Stimulated activated CD8-positive, alpha-beta memory T cell treated with anti-CD3 and anti-CD28 coated beads, Interleukin-4, amount 100 ng/mL, for 48 hours (primary cell): ENCODE measurements around the gene SMIM36.
"Not testable (repeated sequence)": the region's sequence is repeated elsewhere in the genome, so short reads cannot be mapped to it uniquely, and the experiment has no call there.

ENCODE experiments used
- DNase-seq: peaks from one replicate; pipeline ENCODE4 v3.0.0-alpha.2; 2020

SMIM36 gene

DNA sequence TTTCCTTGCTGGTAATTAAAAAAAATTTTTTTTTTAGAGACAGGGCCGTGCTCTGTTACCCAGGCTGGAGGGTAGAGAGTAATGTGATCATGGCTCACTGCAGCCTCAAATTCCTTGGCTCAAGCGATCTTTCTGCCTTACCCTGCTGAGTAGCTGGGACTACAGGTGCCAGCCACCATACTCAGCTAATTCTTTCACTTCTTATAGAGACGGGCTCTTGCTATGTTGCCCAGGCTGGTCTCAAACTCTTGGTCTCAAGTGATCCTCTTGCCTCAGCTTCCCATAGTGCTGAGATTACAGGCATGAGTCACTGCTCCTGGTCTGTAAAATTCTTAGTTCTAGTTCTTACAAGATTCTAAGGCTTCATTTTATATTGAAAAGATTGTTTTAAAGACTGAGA lies 11.1 kb downstream of the SMIM36 start:
- no peak for DNase-seq

DNA sequence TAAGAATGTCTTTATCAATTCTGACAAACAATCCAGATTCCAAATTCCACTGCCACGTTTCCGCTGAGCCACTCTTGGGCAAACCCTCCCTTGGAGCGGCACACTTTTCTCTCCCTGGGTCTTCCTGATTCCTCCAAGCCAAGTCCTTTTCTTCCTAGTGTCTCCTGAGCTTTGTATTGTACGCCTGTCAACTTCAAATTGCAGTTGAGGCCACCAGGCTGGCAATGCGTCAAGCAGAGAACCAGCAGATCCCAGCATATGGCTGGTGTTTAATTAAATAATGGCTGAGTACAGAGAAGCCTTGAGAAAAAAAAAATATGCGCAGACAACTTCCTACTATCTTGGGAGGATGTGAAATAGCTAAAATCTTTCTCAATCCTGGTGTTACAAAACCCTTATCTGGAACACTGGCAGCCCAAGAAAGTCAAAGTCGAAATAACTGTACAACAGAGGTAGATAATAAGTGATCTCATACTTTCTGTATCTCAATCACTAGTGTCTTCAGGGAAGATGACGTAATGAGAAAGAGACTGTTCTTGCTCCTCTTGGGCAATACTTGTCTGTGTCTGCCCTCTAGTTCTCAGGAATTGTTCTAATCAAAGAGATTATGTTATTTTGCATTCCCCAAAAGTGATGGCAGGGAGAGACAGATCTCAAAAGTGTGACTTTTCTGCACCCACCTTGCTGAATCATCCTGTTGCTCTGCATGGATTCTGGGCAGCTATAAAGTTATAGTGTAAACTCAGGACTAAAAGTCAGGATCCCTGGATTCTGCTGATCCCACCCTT lies 15.0 kb downstream of the SMIM36 start:
- no peak for DNase-seq

DNA sequence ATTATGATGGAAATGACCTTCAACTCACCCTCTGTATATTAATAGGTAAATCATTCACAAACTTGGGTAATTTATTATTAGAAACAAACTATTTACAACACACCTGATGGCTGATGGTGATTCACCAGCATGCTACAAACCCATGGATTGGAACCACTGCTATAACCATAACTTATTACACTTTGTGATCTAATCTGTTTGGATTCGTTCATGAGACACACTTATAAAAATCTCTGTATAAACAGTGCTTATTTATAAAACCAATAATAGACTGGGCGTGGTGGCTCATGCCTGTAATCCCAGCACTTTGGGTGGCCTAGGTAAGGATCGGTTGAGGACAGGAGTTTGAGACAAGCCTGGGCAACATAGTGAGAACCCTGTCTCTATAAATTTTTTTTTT lies 16.0 kb downstream of the SMIM36 start:
- no peak for DNase-seq

DNA sequence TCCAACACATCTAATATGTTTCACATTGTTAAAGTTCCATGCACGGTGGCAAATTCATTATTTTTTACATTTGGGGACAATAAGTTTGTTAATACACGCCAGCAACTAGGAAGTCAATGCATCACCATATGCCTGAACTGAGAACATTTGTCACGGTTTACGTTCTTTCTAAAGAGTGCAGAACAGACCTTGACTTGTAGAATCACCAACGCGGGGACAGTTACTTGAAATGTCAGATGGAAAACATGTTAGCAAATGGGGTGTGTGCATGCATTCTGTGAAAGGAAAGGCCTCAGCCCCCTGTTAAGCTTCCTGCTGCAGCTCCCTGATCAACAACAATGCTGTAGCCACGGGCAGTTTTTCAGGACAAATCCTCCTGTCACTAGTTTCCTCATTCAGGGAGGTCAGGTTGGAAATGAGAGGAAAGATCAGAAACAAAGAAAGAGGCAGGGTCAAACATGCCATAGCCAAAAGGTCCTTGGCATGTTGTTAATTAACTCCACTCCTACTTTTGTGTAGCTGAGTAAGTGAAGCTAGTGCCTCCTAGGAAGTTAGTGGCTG lies 18.4 kb downstream of the SMIM36 start:
- DNase-seq = no peak

DNA sequence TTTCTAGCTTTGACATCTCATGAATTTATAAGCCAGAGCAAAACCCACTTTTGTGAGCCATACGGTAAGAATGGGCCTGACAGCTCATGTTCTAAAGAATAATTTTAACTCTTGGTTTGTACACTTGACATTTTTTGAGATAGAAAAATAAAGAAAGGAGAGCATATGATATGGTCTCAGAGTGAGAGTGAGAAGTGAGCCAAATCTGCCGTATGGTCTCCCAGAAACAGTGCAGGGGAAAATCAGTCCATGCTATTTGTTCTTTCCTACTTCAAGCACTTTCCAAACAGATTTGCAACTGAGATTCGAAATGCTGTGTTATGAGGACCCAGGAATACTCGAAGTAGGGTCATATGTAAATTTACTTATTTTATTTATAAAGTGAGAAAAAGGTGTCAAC lies 20.9 kb downstream of the SMIM36 start:
- DNase-seq = no peak

DNA sequence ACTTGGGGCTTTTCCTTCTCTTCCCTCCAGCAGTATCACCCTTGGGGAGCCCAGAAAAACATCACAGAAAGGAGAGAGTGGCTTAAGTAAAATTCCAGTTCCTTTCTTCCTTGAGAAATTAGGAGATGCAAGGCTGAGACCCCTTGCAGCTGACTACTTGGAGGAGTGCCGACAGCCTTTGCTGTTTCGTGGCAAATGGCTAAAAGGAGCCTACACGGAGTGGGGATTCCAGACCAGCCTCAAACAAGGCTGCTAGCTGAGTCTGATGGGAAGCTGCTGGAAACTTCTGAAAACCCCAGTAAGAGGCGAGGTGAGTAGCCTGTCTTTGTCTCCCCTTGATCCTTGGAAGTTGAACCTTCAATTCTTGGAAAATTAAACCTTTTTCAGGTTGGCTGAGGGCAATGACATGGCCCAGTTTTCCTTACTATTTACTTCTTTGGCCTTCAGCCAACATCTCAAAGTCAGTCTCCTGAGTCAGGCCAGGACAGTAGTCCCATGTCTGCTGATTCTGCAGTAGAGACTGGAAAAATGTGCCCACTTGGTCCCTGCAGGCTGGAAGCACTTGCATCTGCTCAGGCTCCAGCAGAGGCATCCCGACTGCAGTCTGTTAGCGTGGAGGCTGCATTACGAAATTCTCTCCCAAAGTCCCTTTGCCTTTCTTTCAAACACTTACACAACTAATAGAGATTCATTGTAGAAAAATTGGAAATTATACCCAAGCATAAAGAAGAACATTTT lies 23.4 kb downstream of the SMIM36 start:
- no peak for DNase-seq

DNA sequence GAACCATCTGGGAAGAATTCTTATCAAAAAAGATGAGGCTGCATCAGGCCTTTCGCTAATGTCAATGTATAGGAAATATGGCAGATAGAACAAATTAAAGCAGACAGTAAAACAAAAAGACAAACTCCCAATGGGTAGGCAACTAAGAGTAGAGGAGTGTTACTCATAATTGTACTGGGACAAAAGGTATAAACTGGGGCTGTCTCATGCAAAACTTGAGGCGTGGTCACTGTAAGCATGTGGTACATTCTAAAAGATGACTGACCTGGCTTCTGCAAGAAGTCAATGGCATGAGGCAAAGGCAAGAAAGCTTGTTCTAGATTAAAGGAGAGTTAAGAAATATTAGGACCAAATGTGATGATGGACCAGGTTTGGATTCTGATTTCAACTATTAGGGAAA lies 26.7 kb downstream of the SMIM36 start:
- no peak for DNase-seq

DNA sequence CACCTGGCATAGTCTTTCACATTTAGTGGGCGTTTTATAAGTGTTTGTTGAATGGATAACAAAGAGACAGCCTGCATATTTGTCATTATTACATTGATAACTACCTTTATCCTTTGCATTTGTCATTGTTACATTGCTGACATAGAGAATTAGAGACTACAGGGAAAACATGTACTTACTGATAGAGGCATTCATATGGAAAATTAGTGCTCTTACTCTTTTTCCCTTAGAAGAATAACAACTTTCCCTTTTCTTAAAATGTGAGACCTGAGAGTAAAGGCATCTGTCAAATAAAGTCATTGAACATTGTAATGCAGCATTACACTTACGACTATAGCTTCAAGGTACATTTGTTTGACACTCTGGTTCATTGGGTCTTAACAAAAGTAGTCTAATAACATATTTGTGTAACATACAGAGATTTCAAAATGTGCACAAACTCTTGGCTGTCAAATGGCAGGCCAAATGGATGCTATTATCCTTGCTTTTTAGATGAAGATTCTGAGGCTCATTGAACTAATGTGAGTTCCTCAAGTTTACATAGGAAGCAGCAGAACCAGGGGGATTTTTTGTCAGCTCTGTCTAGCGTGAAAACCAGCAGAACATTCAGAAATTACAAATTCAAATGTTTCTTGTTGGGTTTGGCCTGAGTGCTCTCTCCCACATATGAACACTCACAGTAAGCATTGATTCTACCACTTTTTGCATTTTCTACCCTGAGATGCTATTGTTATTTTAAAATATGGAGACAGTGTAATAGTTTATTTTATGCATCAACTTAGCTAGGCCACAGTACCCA lies 28.5 kb downstream of the SMIM36 start:
- no peak for DNase-seq

DNA sequence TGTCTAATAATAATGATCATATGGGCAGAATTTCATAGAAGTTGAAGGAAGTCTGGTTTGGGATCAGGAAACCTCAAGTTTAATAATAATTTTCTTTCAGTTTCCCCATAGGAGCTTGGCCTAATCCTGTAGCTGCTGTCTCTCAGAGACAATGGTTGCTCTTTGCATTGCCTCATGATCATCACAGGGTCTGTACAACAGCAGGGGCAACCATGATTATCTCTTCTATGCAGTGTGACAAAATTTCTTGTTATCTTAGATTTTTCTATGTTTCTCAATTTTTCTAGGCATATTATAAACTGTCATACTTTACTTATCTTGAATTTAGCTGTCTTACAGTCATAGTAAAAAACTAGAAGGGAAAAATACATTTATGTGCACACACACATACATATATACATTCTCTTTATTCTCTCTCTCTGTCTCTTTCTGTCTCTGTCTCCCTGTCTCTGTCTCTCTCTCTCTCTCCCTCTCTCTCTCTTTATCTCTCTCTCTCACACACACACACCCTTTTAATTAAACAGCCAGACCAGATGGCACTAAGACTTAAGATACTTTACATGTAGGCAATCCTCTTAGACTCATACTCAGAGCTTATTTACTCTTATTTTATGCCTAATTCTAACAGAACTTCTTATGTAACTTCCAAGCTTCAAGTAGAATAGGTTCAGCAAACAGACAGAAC lies 30.5 kb downstream of the SMIM36 start:
- no peak for DNase-seq

DNA sequence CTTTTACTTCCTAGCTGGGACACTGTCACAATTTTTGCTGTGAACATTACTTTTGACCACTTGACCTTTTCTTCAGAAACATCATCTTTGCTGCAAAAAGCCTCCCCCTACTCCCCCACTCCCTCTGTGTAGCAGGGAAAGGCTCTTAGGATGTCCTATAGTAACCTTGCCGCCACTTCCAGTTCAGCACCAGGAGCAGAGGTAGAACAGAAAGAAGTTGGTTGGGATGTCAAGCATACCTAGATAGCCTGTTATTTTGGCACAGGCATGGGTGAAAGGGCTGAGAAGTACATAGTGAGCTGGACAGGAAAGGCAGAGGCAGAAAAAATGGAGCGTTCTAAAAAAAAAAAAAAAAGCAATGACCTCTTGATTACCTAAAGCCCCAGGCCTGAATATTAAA lies 31.3 kb downstream of the SMIM36 start:
- no peak for DNase-seq

DNA sequence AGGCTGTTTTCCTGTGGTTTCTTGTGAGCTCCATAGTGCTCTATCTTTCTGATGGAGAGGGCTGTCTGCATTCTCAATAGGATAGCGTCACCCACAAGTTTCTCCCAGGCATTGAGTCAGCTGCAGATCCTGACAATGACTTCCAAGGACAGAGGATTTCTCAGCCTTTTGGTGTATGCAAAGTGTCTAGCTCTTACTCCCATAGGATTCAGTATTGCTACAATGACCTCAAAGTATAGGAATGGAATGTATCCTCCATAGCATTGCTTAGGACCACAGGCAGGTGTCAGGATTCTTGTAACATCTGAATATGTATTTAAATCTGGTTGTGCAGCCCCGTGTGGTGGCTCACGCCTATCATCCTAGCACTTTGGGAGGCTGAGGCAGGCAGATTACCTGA lies 32.3 kb downstream of the SMIM36 start:
- no peak for DNase-seq

DNA sequence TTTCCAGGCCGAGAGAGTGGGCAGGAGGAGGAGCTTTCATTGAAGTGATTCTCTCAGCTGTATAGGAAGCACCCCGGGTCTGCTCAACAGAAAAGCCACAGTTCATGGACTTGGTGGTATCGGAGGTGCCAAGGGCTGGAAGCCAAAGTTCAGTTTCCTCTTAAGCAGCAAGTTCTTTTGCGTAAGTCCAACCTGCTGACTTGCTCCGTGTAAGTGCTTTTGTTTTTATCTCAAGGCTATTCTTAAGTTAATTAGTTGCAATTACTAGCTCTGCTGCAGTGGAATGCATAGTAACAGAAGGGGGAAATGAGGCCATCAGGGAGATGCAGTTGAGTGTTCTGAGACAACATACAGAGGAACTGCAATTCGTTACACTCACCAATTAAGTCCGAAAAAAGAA lies 44.6 kb downstream of the SMIM36 start:
- DNase-seq = no peak

DNA sequence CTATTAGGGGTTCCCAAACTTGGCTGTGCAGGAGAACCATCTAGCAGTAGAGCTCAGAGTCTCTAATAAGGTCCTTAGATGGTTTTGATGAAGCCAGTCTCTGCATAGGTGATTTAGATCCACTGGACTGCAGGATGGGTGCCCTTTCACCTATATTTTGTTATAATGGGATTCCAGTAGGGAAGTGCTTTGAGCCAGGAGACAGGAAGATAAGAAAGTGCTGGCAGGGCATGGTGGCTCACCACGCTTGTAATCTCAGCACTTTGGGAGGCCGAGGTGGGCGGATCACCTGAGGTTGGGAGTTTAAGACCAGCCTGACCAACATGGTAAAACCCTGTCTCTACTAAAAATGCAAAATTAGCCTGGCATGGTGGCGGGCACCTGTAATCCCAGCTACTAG lies 45.5 kb downstream of the SMIM36 start:
- not testable (repeated sequence) for DNase-seq

DNA sequence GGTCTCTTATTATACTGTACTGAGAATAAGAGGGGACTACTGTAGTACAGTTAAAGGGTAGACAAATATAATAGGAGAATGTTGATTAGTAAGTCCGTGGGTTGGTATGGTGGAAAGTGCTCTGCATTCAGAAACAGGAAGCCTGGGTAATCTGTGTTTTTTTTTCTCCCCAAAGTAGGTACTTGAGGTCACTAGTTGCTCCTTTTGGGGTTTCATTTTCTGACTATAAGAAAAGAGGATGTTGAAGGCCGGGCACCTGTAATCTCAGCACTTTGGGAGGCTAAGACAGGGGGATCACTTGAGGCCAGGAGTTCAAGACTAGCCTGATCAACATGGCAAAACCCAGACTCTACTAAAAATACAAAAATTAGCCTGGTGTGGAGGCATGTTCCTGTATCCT lies 47.7 kb downstream of the SMIM36 start:
- DNase-seq = no peak

DNA sequence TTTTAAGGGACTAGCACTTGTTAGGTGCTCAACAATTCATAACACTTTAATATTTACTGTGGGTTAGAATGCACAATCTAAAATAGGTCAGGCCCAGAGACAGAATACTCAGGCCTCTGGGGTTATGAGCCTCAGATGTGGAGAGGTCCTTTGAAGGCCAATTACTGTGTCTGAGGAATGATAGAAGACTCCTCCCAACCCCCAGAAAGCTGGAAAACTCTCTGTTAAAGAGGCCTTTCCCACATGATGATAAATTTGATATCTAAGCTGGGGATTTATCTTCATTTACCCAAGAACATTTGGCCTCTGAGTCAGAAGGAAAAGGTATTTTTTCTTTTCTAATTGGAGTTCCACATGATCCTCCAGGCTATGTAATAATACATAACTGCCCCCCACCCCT lies 48.5 kb downstream of the SMIM36 start:
- no peak for DNase-seq

DNA sequence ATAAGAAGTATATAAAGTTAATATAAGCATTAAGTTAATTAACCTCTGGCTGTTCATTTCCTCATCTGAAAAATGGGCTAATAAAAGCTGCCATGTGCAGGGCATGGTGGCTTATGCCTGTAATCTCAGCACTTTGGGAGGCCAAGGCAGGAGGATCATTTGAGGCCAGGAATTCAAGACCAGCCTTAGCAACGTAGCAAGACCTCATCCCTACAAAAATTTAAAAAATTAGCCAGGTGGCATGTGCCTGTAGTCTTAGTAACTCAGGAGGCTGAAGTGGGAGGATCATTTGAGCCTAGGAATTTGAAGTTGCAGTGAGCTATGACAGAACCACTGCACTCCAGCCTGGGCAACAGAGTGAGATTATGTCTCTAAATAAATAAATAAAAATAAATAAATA lies 49.0 kb downstream of the SMIM36 start:
- no peak for DNase-seq

DNA sequence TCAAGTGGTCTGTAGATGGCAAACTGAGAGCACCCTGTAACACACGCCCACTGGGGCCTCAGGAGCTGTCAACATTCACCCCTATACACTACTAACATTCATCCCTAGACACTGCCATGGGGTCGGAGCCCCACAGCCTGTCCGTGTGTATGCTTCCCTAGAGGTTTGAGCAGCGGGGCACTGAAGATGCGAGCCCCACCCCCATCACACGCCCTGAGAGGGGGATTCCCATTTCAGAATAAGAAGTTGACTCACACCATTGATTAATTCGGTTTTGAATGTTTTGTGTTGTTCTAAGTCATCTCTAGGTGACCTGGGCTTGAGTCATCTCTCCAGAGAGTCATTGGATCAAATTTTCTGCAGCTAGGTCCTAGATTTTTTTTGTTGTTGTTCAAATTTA lies 52.3 kb downstream of the SMIM36 start:
- DNase-seq = peak; percentile 78

DNA sequence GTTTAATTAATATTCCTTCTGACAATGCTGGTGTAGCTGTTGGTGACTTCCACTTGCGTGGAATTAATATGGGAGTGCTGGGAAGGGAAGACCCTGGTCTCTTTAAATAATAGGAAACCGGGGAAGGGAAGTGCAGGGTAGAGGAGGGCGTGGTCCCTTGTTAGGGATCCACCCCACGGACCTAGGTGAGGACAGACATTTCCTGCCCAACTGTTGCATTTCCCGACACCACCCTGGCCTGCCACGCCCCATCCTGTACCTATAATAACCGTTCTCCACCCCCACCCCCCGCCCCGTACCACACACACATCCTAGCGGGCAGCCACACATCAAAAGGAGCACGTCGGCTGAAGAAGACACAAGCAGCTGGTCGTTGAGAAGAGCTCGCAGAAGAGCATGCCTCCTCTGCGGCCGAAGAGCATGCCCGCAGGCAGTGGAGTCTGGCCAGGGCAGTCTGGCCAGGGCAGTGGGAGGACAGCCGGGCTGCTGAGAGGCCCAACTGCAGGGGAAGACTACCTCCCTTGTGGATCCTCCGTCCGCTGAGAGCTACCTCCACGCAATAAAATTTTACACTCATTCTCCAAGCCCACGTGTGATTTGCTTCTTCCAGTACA lies 52.9 kb downstream of the SMIM36 start:
- DNase-seq = no peak

DNA sequence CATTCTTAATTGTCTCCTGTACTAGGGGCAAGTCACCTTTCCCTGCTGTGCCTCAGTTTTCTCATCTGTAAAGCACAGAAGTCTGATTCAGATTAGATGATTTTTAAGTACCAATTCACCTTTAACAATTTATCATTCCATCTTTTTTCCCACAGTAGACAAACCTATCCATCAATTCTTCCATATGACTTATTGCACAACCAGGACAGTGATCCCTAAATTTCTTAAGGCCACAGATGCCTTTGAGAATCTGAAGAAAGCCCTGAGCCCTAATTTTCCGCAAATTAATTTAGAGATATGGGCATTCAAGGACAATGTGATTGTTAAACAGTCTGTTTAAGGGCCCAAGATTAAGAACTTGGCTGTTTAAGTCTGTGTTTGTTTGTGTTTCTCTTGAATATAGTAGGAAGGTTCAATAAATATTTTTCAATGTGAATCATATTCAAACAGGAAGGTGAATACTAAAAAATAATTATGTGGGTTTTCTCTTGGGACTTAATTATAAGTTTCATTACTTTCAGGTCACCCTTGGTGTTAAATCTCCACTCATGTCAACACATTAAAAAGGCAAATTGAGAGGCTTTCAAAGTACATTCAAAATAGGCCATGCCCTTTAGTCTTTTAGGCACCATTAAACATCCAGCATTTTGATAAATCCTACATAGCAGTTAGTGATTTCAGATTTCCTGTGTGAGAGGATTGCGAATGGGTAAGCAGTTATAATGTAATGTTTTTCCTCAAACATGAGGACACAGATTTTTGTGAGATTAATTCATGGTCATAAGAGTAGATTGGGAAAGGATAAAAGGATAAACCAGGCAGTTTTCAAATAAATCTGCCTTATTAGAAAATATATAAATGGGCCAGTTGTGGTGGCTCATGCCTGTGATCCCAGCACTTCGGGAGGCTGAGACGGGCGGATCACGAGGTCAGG lies 54.7 kb downstream of the SMIM36 start:
- DNase-seq = no peak

DNA sequence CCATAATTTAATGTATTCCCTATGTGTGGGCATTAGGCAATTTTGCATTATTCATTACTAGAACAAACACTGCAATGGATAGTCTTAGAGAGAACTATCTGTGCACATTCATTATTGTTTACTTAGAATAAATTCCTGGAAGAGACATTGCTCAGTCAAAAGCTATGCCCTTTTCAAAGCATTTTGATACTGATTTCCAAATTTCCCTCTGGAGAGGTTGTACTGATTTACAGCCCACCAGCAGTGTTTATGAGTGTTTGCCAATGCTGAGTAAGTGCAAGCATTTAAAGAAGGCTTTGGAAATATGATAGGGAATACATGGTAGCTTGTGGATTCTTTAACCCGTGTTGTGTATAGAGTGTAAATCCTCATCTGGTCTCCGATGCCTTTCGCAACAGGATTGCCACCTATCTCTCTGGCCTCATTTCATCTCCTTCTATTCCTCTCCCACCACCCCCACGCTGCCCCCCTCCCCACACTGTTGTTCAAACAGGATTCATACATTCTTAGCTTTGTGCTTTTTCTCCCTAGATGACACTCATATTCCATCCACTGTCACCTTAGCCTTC lies 56.3 kb downstream of the SMIM36 start:
- no peak for DNase-seq
